AG08396 (cell line): Measurements from ENCODE around the gene DPEP3.
A peak's percentile ranks its signal among the peaks of the same experiment; 100 is the strongest.
"Not testable (repeated sequence)": the region's sequence is repeated elsewhere in the genome, so short reads cannot be mapped to it uniquely, and the experiment has no call there.

Experiments used
- DNase-seq: peaks from one replicate; pipeline ENCODE4 v3.0.0; 2012; ENCODE audit warnings: low spot score, mixed read lengths

The DPEP3 gene

DNA sequence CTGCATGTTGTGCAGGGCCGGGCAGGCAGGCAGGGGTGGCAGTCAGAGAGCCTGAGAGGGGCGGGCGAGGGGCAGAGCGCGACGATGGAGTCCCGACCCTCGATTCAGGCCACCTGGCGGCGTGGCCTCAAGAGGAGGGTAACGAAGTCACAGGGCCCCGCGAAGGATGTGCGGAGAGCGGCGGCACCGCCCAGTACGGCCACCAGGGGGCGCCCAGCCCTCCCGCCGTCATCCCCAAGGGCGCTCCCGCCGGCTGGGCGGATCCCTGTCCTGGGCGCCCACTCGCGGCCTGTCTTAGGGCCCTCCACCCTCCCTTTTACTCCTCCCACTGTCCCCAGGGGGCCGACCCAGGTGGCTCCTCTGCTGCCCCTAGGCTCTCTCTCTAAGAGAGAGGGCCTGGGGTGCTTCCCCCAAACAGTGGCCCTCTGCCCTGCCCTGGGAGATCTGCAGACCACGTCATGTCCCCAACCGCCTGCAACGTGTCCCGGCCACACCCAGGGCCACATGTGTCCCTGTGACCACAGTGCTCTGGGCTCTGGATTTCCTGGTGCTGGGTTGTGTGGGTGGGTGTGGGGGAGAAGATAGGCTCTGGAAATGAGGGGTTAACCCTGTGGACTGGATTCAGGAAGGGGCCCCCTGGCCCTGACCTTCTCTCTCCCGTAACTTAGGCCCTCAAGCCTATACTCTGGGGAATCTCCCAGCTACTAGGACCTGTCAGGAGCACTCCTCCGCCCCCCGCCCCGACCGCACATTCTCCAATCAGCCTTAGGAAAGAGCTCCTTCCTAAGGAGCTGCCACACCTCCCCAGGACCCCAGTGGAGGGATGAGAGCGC, 13.1 kb upstream of the DPEP3 start:
- DNase-seq: peak; percentile 92

DNA sequence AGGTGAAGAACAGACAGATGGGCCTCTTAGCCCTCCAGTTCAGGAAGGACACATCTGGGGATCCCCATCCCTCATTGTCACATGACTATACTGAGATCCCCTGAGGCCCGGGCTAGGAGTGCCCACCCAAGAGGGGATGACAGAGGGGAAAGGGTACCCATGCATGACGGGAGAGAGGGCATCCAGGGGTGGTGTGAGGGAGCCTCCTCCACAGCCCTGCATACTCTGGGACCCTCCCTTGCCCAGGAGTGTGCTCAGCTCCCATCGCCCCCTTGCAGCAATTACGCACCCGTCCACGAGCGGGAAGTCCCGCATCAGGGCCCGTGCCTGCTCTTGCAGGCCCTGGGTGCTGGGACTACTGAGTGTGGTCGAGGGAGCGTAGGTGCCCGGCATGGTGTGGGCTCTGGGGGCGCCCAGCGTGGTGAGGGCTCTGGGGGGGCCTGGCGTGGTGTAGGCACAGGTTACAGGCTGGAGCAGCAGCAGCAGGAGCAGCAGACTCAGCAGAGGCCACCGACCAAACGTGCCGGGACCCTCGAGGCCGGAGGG, 12.4 kb upstream of the DPEP3 start:
- DNase-seq: no peak

DNA sequence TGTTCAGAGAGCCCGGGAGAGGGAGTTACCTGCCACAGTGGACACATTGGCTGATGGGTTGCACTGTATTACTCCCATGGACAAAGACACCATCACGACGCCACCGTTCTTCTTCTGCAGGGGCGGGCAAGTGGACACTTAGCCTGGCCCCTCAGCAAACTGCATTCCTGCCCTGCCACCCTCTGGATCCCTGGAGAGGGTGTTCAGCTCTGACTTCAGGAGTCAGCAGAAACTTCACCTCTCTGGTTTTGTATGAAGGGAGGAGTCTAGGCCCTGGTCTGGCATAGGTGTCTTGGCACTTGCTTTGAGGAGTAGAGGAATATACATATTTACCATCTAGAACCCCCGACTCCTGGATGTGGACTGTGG, 9.7 kb upstream of the DPEP3 start:
- DNase-seq: no peak

DNA sequence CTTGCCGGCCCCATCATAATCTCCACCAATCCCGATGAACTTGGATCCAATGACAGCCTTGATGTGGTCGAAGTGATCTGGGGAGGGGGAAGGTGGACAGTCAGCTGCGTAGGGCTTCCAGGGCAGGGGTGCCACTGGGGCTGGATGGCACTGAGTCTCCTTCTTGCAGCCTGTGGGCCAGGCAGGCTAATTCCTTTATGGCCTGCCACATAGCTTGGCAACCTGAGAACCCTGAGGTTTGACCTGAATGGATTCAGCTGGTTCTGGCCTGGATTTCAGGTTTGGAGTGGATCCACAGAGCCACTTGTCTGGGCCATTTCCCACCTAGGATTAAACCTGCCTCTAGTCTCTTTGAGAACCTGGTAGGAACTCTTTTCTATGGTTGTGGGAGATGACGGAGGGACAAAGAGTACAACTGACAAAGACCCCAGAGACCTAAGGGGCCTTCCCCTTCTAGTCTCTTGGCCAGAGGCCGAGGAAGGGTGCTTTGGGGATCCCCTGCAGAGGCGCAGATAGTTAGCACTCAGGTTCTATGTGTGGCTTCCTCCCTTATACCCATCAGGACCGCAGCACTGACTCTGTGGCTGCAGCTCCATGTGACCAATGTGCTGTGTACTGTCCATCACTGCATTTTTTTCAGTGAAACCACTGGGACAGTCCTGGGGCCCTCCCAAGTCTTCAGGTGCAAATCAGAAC, 9.2 kb upstream of the DPEP3 start:
- DNase-seq: no peak

DNA sequence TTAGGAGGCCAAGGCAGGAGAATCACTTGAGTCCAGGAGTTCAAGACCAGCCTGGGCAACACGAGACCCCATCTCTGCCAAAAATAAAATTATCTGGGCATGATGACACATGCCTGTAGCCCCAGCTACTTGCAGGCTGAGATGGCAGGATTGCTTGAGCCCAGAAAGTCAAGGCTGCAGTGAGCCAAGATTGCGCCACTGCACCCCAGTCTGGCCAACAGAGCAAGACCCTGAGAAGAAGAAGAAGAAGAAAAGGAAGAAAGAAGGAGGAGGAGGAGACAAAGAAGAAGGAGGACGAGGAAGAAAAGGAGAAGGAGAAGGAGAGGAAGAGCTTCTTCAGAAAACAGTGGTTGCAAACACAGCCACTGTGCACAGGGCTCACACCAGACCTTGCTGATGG, 8.4 kb upstream of the DPEP3 start:
- DNase-seq: no peak

DNA sequence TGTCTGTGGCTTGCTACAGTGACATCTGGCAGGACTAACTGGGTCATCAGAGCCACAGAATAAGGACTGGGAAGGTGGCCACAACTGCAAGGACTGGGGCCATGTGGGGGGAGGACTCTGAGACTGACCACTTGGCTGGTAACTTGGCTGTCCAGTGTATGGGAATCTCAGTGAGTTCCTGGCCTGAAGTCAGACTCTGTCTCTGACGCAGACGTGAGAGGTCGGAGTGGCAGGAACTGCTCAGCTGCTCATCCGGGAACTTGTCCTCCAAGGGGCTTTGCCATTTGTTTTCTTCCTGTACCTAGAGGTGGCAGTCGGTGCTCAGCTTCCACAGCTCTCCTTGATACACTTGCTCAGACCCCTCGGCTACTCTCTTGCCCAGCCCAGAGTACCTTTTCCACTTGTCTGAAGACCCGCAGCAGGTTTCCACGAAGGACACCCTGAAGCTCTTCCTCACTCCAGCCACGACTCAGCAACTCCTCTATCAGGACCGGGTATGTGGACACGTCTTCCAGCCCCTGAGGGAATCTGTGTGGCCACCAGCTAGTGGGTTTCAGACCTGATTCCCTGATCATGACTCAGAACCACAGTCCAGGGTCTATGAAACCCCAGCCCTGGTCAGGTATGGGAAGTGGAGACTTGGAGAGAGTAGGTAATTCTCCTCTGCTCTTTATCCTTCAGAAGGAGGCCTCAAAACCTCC, 7.3 kb upstream of the DPEP3 start:
- no peak for DNase-seq

DNA sequence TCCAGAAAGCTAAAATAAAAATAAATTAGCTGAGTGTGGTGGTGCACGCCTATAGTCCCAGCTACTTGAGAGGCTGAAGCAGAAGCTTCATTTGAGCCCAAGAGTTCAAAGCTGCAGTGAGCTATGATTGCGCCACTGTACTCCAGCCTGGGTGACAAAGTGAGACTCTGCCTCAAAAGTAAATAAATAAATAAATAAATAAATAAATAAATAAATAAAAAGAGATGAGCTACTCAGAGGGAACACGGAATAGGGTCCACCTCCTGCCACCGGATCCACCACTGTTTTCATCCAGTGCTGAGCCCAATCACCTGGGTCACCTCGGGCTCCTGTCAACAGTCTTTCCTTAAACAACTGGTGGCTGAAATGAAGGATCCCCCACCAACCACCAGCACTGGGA, 6.7 kb upstream of the DPEP3 start:
- DNase-seq: no peak

DNA sequence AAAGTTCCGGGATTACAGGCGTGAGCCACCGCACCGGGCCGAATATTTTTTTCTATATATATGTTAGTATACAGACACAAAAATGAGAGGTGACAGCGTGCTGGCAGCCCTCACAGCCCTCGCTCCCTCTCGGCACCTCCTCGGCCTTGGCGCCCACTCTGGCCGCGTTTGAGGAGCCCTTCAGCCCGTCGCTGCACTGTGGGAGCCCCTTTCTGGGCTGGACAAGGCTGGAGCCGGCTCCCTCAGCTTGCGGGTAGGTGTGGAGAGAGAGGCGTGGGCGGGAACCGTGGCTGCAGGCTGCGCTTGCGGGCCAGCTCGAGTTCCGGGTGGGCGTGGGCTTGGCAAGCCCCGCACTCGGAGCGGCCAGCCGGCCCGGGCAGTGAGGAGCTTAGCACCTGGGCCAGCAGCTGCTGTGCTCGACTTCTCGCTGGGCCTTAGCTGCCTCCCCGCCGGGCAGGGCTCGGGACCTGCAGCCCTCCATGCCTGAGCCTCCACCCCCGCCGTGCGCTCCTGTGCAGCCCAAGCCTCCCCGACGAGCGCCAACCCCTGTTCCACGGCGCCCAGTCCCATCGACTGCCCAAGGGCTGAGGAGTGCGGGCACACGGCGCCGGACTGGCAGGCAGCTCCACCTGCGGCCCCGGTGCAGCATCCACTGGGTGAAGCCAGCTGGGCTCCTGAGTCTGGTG, 1.9 kb upstream of the DPEP3 start:
- no peak for DNase-seq

DNA sequence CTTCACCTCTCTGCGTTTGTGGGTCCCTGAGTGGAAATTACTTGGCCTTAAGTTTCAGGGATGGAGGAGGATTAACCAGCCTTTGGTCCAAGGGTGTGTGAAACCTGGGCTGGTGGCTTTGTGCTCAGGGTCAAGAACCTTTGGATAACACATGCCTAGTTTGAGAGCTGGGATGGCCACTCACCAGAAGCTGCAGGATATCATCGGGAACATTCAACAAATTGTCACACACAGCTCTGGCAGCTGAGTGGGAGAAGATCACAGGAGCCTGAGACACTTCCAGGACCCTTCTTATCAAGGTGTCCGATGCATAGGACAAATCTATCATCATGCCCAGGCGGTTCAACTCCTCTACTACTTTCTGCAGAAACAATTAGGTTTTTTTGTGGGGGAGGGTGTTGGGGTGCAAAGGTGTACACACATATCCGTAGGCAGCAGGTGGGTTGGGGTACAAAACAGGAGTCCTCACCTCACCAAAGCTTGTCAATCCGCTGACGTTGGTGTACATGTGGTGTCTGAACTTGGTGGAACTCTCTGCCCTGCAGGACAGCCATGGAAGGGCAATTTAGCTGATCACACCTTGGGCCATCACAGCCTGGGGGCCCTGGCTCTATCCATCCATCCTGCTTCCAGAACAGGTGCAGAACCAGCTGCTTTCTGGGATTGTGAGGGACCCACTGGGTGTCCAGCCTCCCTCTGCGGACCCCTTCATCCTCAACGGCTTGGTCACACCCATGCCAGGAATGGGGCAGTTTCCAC, 2.7 kb downstream of the DPEP3 start:
- no peak for DNase-seq

DNA sequence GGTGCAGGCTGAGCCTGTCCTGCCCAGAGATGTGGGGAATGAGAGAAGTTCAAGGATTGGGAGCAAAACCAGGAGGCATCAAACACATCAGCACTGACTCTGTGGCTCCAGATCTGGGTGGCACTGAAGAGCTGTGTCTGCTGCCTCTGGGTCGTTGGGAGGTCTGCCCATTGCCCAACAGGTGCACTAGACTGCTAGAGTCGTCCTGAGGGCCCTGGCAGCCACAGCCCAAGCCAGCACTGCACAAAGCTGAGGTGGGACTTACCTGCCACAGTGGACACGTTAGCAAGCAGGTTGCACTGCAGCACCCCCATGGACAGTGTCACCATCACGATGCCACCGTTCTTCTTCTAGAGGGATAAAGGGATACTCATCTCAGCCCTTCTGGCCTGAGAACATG, 3.3 kb downstream of the DPEP3 start:
- no peak for DNase-seq

DNA sequence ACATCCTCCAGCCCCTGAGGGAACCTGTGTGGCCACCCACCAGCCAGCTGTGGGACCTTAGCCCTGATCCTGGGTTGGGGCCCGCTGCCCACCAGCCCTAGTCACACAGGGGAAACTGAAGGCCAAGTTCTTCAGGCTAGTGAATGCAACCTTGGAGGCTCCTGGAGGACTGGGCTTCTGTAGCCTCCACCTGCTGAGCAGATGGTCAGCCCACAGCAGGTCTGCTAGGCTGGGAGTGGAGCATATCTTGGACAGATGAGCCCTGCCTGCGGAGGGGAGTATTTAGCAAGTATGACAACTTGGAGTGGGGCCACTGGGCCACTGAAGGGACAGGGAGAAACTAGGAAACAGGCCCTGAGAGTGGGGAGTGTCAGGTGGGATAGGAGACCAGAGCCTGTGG, 4.1 kb downstream of the DPEP3 start:
- no peak for DNase-seq

DNA sequence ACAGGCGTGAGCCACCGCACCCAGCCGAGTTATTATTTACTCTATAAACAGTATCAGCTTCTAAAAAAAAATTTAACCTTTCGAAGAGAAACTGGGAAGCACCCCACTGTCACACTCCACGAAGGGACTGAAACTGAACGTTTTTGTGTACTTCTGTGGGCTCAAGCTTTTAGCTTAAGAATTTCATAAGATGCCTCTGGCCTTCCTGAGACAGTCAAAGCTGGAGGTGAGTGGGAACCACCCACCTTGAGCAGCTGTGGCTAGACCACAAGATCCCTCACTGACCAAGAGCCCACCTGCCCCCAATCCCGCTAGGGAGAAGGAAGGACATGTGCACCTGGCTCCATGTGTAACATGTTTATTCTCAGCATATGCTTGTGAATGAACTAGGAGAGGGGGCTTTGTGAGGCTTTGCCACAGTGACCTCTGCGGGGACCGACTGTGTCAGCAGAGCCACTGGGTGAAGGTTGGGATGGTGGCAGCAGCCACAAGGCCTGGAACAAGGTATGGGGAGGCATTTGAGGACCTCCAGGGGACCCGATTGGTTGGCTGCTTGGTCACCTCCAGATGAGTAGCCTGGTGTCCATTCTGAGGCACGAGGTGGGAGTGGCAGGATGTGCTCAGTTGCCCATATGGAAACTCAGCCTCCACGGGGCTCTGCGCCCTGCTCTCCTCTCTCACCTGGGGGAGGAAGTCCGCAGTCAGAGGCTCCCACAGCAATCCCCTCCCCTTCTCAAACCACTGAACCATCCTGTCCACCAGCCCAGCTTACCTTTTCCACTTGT, 4.8 kb downstream of the DPEP3 start:
- no peak for DNase-seq

DNA sequence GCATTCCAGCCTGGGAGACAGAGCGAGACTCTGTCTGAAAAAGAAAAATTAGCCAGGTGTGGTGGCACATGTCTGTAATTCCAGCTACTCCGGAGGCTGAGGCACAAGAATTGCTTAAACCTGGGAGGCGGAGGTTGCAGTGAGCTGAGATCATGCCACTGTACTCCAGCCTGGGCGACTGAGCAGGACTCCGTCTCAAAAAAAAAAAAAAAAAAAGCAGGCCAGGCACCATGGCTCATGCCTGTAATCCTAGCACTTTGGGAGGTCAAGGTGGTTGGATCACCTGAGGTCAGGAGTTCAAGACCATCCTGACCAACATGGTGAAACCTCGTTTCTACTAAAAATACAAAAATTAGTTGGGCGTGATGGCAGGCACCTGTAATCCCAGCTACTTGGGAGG, 8.0 kb downstream of the DPEP3 start:
- DNase-seq: not testable (repeated sequence)

DNA sequence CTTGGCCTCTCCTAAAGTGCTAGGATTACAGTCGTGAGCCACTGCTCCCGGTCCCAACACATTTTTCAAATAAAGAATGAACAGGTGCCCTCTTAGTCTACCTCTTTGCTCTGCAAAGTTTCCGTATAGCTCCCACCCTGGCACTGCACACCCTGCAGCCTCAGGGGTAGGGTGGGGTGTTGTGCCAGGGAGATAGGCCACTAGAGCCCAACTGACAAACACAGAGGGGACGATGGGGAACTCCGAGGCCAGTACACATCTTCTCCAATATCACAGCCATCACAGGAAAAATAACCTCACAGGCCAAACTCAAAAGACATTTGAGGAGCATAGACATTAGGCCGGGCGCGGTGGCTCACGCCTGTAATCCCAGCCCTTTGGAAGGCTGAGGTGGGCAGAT, 9.2 kb downstream of the DPEP3 start:
- no peak for DNase-seq

DNA sequence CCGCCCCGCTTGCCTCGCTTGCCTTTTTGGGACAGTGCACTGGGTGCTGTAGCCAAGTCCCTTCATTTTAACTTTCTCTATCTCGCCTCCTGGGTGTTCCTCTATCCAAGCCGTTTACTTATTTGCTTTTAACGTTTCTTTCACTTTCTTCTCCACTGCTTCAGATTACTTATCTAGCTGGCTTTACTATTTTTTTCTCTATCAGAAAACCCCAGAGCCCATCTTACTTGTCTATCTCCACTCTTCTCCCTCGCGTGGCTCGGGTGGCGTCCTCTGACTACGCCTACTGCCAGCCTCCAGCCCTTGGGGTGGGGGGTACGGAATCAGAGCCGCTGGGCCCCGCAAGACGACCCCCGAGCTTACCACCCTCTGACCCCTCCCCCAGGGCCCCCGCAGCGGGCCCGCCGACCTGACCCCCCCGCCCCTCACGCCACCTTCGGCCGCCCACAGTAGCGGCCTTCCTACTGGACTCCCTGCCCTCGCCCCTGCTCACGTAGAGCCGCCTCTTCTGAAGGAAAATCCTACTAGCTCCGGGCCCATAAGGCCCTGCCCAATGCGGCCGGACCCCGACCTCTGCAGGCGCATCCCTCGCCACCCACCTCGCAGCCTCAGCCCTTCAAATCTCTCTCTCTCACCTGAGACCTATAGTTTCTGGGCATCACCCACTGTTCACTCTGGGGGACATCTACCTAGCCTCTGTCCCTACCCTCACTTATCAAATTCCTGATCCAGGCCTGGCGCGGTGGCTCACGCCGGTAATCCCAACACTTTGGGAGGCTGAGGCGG, 10.9 kb downstream of the DPEP3 start:
- DNase-seq: no peak

DNA sequence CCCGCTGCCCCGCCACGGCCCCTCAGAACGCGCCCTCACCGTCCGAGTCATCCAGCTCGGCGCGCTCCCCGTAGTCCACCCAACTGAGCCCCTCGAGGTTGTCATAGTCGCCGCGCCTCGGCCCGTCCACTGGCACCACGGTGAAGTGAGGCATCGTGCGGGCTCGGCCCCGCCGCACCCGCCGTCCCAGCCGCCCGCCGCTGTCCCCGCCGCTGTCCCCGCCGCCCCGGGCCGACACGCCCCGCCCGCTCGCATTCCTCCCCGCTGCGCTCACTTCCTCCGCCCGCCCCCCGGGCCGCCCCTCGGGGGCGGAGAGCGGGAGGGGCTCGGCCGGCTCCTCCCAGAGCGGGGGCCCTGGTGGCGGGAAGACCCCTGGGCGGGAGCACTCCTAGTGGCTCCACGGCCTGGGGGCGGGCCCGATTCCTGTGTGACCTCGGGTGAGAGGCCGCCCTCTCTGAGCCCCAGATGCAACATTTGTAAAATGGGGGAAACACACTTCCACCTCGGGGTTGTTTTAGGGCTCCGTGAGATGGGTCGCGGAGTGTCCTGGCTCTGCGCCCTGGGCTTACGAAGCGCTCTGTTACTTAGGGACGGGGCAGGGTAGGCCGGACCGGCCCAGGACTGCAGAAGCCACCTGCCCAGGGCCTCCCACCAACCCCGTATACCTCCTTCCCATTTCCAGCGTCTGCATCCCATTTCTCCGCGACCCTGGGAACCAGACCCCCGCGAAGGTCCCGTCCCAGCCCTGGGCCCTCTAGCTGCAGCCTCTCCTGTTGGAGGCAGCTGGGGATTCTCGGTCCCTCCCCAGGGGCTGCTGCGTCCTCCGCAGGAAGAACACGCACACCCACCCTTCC, 11.7 kb downstream of the DPEP3 start, which contains the start of gene SLC12A4:
TSS of gene SLC12A4 (minus strand) at position 238 of the 854 bp plus-strand sequence. CDS start at position 154, 84 bp downstream.
- DNase-seq: peak; percentile 97

DNA sequence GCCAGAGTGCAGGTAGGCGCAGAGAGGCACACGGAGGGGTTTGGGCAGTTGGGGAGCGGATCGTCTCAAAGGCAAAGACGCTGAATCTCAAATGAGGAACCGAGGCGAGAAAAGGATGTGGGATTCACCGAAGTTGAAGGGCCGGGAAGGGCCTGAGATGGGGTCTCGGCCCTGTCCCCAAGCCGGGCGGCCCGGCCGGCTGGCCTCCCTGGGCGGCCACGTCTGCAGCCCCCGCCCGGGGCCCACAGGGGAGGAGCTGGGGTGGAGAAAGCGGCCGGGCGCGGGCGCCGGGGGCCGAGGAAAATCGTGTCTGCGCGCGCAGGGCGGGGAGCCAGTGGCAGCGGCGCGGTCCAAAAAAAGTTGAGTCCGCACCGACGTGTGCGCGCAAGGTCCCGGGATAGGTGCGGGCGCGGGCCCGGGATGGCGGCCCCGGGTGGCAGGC, 12.3 kb downstream of the DPEP3 start:
- DNase-seq: peak; percentile 81

DNA sequence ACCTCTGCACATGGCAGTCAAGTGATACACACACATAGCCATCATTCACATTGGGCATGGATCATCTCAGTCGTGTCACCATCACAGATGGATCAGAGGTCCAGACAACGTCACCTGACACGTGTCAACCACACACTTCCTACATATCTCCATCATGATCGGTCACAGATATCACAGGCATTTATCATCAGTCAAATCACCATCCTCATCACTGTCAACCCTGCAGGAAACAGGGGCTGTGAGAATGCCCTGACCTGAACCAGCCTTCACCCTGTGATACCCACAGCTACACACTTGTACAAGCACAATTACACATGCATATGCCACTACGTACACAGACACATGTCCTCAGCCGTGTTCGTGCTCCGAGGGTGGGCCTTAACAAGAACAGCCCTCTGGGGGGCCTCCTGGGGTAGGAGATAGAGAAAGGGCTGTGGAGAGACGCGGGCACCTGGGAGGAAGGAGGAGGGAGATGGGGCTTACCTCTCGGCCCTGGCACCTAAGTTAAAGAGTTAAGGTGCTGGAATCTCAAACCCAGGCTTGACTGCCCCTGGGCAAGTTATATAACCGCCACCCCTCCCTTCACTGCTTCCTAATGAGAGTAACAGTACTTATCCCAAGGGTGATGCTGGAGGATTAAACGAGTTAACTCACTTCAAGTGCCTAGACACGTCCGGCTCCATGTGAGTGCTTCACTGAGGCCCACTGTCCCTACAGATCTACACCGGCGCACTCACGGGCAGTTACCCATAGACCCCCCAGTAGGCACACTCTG, 12.9 kb downstream of the DPEP3 start:
- no peak for DNase-seq
